PC-9 (cell line): ENCODE results near the gene USP9X.

ENCODE experiments used
- EZH2 ChIP-seq: fragments of 200-600 bp; sonication (generic); IDR thresholded peaks from 2 replicates; pipeline ENCODE4 v1.8.0; 2017; ENCODE audit warnings: antibody characterized with exemption, low read depth
- TF ChIP-seq, protein P1 (sequence below): fragments of 200-600 bp; sonication (generic); conservative IDR thresholded peaks from 2 replicates; pipeline ENCODE4 v1.6.1; 2017; ENCODE audit warnings: mixed run types, antibody characterized with exemption, mild to moderate bottlenecking, moderate library complexity

DNA sequence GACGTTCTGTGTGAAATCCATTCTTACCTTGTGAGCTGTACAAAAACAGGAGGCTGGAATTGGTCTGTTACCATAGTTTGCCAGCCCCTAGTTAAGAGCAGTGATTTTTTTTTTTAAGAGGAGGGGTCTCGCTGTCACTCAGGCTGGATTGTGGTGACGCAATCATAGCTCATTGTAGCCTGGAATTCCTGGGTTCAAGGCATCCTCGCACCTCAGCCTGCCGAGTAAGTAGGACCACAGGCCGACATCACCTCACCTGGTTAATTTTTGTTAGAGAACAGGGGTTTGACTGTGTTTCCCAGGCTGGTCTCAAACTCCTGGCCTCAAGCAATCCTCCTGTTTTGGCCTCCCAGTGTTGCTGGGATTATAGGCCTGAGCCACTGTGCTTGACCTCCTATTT lies 7.5 kb downstream of the USP9X start:
- TF ChIP-seq, protein P1, sequence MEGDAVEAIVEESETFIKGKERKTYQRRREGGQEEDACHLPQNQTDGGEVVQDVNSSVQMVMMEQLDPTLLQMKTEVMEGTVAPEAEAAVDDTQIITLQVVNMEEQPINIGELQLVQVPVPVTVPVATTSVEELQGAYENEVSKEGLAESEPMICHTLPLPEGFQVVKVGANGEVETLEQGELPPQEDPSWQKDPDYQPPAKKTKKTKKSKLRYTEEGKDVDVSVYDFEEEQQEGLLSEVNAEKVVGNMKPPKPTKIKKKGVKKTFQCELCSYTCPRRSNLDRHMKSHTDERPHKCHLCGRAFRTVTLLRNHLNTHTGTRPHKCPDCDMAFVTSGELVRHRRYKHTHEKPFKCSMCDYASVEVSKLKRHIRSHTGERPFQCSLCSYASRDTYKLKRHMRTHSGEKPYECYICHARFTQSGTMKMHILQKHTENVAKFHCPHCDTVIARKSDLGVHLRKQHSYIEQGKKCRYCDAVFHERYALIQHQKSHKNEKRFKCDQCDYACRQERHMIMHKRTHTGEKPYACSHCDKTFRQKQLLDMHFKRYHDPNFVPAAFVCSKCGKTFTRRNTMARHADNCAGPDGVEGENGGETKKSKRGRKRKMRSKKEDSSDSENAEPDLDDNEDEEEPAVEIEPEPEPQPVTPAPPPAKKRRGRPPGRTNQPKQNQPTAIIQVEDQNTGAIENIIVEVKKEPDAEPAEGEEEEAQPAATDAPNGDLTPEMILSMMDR, result no peak
- no peak for TF ChIP-seq EZH2
